IMR-90 (cell line): ENCODE results near the gene MOCOS.

Source experiments
- CTCF ChIP-seq: conservative IDR thresholded peaks from 2 replicates; pipeline ENCODE4 v1.5.1; 2012; ENCODE audit warnings: mild to moderate bottlenecking, low read depth, low read length, improper control_type of control experiment
- POLR2A ChIP-seq: IDR thresholded peaks from 2 replicates; pipeline ENCODE4 v1.6.1; 2012; ENCODE audit warnings: mild to moderate bottlenecking, low read depth, low read length
- USF2 ChIP-seq: fragments of 150-350 bp; IDR thresholded peaks from 2 replicates; pipeline ENCODE4 v1.6.1; 2017; ENCODE audit warnings: mild to moderate bottlenecking, antibody characterized with exemption, low read length, low read depth

- TF ChIP-seq POLR2A (no peak), CTCF (no peak), USF2 (no peak)
These were observed 88.3 kb downstream of the MOCOS start for GRCh38 chr18:36275561-36275960.
